ENCODE results near the gene NAA10.

Gene NAA10

DNA sequence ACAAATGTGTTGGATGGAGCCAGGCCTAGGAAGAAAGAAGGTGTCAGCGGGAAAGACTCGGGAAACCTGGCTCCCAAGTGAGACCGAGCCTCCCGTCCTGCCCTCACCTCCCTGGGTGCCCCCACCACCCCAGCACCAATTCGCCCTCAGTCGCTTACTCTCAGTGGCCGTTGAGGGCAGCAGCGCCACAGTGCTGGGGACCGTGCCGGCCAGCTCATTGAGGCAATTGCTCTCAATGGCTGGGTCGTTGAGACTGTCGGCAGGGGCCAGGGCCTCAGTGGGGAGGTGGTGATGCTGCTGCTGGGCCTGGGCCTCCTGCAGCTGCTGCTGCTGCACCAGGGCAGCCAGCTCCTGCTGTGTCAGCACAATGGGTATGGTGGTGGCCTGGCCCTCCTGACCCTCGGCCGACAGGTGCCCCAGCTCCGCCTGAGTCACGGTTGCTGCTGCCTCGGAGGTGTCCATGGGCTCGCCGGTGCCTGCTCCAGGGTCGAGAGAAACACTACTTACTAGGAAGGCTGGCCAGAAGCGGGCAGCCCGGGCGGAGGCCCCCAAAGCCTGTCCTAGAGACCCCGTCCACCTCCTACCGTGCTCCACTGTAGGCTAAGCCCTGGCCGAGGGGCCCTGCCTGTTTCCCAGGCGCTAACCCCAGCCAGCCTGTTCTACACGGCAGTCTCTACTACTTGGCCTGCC is 17.0 kb upstream of the NAA10 start:
- TF ChIP-seq, protein P1, sequence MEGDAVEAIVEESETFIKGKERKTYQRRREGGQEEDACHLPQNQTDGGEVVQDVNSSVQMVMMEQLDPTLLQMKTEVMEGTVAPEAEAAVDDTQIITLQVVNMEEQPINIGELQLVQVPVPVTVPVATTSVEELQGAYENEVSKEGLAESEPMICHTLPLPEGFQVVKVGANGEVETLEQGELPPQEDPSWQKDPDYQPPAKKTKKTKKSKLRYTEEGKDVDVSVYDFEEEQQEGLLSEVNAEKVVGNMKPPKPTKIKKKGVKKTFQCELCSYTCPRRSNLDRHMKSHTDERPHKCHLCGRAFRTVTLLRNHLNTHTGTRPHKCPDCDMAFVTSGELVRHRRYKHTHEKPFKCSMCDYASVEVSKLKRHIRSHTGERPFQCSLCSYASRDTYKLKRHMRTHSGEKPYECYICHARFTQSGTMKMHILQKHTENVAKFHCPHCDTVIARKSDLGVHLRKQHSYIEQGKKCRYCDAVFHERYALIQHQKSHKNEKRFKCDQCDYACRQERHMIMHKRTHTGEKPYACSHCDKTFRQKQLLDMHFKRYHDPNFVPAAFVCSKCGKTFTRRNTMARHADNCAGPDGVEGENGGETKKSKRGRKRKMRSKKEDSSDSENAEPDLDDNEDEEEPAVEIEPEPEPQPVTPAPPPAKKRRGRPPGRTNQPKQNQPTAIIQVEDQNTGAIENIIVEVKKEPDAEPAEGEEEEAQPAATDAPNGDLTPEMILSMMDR (IDR thresholded peaks at IDR 0.05) = no peak

- TF ChIP-seq, protein P1 (IDR thresholded peaks at IDR 0.05) = no peak
Measured at GRCh38 chrX:153950127-153950526, 15.3 kb upstream of the NAA10 start.

GRCh38 chrX:153948847-153949805 is 14.3 kb upstream of the NAA10 start:
- TF ChIP-seq, protein P1 (IDR thresholded peaks at IDR 0.05) = no peak

DNA sequence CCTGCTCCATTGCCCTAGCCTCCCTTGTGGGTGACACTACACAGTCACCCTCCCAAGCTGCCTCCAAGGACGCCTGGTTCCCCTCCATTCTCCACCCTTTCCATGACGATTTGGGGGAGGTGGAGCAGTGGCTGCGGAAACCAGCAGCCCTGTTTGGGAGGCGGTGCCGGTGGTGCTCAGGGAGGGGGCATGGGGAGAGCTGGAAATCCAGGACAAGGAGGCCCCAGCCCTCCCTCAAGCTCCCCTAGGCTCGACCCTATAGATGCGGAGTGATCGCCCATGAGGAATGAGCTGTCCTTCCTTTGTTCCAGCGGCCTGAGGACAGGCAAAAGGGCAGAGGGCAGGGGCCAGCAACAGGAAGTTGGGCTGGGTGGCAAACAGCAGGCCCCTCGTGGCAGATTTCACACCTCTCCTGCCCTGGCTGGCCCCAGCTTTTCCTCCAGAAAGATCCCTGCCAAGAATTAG is 13.2 kb upstream of the NAA10 start:
- TF ChIP-seq, protein P1 (IDR thresholded peaks at IDR 0.05) = no peak

GRCh38 chrX:153947009-153947769 is 12.4 kb upstream of the NAA10 start:
- TF ChIP-seq, protein P1 (IDR thresholded peaks at IDR 0.05) = peak; percentile 76

DNA sequence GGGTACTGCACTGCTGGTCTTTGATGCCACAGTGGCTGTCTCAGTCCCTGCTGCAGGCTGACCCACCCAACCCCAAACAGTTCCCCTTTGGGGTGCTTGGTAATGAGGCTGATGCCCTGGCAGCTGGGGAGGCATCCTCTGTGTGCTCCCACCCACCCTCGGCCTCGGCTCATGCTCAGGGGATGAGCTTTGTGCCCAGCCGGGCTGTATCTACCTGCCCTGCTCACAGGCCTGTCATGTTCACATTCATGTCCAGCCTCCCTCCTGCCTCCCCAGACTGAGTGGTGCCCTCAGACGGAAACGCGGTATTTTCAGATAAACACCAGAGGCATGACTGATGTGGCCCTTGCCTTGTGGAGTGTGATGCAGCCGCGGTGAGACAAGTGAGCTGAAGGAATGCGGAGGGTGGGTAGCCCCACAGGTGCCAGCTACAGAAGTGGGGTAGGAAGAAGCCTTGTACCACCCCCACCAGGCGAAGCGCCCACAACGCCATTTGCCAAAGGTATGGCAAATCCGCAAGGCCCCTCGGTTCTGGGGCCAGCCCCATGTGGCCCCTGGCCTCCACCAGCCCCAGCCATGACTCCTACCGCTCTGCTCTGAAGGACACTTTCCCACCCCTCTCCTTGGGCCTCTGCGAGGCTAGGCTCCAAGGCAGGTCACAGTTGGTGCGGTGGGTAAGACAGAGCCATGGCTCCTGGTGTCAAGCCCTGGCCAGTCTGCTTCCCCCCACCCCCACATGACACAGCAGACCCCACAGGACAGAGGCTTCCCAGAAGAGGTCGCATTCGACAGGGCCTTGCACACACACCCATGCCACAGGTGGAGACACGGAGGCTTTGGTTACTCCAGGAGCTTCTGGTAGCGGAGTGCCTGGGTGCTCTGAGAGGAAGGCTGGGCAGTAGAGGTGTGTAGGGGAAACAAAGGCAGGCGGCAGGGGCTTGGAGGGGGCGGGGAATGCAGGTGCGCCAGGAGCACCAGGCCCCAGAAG is 11.4 kb upstream of the NAA10 start:
- TF ChIP-seq, protein P1 (IDR thresholded peaks at IDR 0.05) = no peak

Measured in LNCAP (cell line).